Prostate gland (tissue), 2 donors: ENCODE results near the gene PLEKHM3. TPM values are rescaled to one million over a fixed set of nuclear protein-coding genes. Genes with fewer than 3 reads are reported as not detected.
A peak's percentile ranks its signal among the peaks of the same experiment; 100 is the strongest.

ENCODE experiments used
- DNase-seq: peaks from one replicate; pipeline ENCODE4 v3.0.0-alpha.2; 2019; ENCODE audit warnings: low spot score
- H3K27ac ChIP-seq, 2 donors: fragments of 200-600 bp; sonication (generic); 2 replicates each; pipeline ENCODE4 v1.5.1; 2017 to 2019
- H3K27me3 ChIP-seq: fragments of 200-600 bp; sonication (generic); replicated peaks from 2 replicates; pipeline ENCODE4 v1.5.1; 2019; ENCODE audit not compliant: insufficient read depth
- H3K36me3 ChIP-seq, 2 donors: fragments of 200-600 bp; sonication (generic); 1 replicate in 1 of 2; 2 replicates in 1 of 2; pipeline versions ENCODE4 v1.5.1 to v1.8.1; 2017 to 2019
- H3K4me1 ChIP-seq: fragments of 200-600 bp; sonication (generic); replicated peaks from 2 replicates; pipeline ENCODE4 v1.5.1; 2019
- H3K4me3 ChIP-seq, 2 donors: fragments of 200-600 bp; sonication (generic); 2 replicates each; pipeline ENCODE4 v1.5.1; 2017 to 2019
- H3K9me3 ChIP-seq: fragments of 200-600 bp; sonication (generic); 2 replicates; pipeline ENCODE4 v1.5.1; 2017
- CTCF ChIP-seq, 4 experiments: fragments of 200-600 bp in 2 of 4; fragments of 450-650 bp in 2 of 4; sonication (generic) in 2 of 4; IDR thresholded peaks; 1 replicate in 3 of 4; 2 replicates in 1 of 4; pipeline ENCODE4 v1.5.1; 2016 to 2019; ENCODE audit warnings: antibody characterized with exemption in 4 of 4, mild to moderate bottlenecking in 2 of 4, moderate library complexity in 2 of 4
- POLR2A ChIP-seq: fragments of 450-650 bp; IDR thresholded peaks from one replicate; pipeline ENCODE4 v1.6.1; 2016; ENCODE audit warnings: antibody characterized with exemption, mild to moderate bottlenecking
- POLR2AphosphoS5 ChIP-seq: sonication (generic); formaldehyde crosslinking; IDR thresholded peaks from one replicate; pipeline ENCODE4 v1.6.1; 2017; ENCODE audit warnings: antibody characterized with exemption
- WGBS: methylation state at CpG from one replicate; pipeline ENCODE4 v1.1.5; 2018; 5-methylcytosine and 5-hydroxymethylcytosine counted together
- intact Hi-C: fragments of 100-400 bp; cut with DNase I; formaldehyde crosslinking; loops from one replicate; pipeline ENCODE4 v1.14.2; 2022
- total RNA-seq, 2 donors: library from RNA; depleted of rRNA; stranded (reverse); fragments of >200 nt; gene quantifications; one replicate each; pipeline ENCODE4 v1.1.0, GENCODE V29; 2016

The PLEKHM3 gene
- total RNA-seq, 2 donors from 2014 or later, result 17.0 to 28.6 TPM

DNA sequence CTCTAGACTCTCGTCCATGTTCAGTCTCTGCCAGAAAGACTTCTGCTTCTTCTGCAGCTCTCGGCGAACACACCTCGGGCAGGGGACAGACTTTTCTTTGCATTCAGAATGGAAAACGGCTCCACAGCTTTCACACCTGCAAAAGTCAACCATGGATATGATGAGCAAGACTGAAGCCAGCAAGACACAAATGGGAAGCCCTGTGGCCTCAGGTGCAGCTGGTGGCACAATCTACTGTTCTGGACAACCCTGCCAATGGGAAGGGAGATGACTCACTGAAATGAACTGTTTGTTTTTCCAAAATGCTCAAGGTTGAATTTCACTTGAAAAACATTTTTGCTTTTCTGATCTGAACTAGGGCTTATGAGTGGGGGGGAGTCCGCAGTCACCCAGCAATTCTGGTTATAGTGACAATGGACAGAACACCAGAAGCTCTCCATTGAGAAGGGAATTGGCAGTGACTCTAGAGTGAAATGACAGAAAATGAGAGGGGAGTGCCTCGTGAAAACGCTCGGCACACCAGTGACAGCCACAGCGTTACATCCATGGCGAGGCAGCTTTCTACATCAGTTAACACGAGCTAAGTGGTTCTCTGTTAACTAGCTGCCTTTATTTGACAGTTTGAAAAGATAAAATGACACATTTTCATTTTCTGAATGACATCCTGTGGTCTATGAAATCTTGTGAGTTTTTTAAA is 196.8 kb downstream of the PLEKHM3 start:
- H3K27me3 ChIP-seq, result no peaks in the 10 kb centered on the region
- no peaks in the 10 kb centered on the region for H3K4me1 ChIP-seq
- no peaks in the 10 kb centered on the region for H3K36me3 ChIP-seq
- H3K4me3 ChIP-seq, result no peak overlapping the region
- 63% methylated on average over 12 of the region's 12 CpGs for WGBS
- TF ChIP-seq CTCF (IDR thresholded peaks at IDR 0.05) (no peak), POLR2A (no peak), POLR2AphosphoS5 (no peak)
- no peak overlapping the region for H3K27ac ChIP-seq
- no peaks in the 10 kb centered on the region for H3K9me3 ChIP-seq
- no peak for DNase-seq
- intact Hi-C loops, result no loop called here

DNA sequence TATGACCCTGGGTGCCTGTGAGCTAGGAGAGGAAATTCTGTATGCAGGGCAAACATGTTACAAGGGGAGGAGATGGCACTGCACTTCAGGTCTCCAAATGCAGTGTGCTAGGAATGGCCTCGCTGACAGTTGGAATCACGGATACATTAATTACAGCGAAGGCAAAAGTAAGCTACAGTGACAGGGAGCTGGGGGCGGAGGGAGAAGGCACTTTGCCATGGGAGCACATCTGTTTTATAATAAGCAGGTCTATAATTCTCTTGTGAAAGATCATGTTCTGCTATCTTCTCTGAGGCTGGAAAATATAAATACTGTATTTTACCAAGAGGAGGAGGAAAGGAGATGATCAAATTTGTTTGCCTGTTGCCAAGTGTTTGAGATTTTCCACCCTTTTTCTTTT is 199.3 kb downstream of the PLEKHM3 start:
- no peaks in the 10 kb centered on the region for H3K27me3 ChIP-seq
- H3K9me3 ChIP-seq, result no peaks in the 10 kb centered on the region
- intact Hi-C loops, result no loop called here
- TF ChIP-seq CTCF (IDR thresholded peaks at IDR 0.05) (no peak), POLR2AphosphoS5 (no peak), POLR2A (no peak)
- no peak for DNase-seq
- H3K4me1 ChIP-seq, result no peaks in the 10 kb centered on the region
- no peak overlapping the region for H3K27ac ChIP-seq
- no peak overlapping the region for H3K4me3 ChIP-seq
- whole genome bisulfite sequencing, result 56% methylated on average over 4 of the region's 4 CpGs
- H3K36me3 ChIP-seq, result no peaks in the 10 kb centered on the region

DNA sequence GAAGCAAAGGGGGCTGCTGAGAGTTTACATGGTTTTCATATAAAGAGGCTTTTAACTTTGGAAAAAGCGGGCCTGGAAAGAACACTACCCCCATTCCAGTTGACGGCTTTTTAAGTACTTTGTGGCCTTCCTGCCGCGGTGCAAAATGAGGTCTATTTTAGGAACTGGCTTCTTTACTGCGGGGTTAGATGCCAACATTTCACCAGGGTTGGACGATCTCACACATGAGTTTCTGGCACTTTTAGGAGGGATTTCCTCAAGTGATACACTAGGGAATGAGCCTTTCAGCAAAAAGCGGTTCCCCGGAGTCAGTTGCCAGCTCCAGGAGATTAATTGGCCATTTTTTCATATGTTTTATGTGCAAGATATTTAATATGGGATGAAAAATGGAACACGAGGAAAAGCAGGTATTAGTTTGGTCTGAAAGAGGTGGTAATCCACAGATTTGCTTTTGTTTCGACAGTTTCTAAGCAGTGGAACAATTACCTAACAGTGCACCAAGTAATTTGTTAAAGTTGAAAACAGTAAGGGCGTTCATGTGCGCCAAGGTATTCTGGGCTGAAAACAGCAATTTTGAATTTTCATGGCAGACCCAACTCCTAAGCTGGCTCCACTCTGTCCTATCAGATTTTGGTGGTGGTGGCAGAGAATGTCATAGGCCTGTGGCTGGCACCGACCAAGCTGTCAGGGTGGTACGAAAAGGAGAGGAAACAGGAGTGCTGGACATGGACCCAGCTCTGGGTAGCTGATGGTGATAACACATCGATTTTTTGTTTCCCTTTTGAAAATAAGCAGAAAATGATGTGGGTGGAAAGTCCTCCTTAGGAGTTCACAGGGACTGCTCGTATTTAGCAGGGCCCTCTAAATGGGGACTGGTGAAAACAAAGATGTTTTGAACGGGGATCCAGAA is 200.0 kb downstream of the PLEKHM3 start:
- no peak for DNase-seq
- 69% methylated on average over 17 of the region's 17 CpGs for WGBS
- Histone ChIP-seq H3K4me3 (no peak overlapping the region), H3K27me3 (no peaks in the 10 kb centered on the region), H3K36me3 (no peaks in the 10 kb centered on the region), H3K9me3 (no peaks in the 10 kb centered on the region), H3K4me1 (no peaks in the 10 kb centered on the region), H3K27ac (peak overlapping the region; percentile 25 to 29)
- TF ChIP-seq CTCF (IDR thresholded peaks at IDR 0.05) (no peak), POLR2AphosphoS5 (no peak), POLR2A (no peak)
- intact Hi-C loops, result no loop called here

DNA sequence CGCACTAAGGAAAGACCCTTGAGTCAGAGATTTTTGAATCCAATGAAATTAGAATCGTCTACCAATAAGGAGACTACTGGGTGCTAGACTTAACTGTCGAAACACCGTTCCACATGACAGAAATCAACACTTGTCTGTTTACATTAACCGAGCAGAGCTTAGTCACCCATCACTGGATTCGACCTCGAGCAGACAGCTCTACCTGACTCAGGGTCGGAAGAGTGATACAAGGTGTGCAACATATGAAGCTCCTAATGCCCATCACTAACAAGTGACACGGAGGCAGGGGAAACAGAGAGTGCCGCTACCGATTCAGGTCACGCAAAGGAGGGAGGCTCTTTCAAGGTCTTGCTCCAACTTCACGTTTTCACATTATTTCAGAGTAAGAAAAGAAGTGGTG is 201.5 kb downstream of the PLEKHM3 start:
- Histone ChIP-seq H3K36me3 (no peaks in the 10 kb centered on the region), H3K27me3 (no peaks in the 10 kb centered on the region), H3K27ac (no peak overlapping the region), H3K4me3 (no peak overlapping the region), H3K9me3 (no peaks in the 10 kb centered on the region), H3K4me1 (no peaks in the 10 kb centered on the region)
- intact Hi-C loops, result no loop called here
- TF ChIP-seq POLR2AphosphoS5 (no peak), CTCF (IDR thresholded peaks at IDR 0.05) (no peak), POLR2A (no peak)
- no peak for DNase-seq
- 90% methylated on average over 13 of the region's 13 CpGs for WGBS
